GM19438 (cell line): ENCODE data around the gene ZNF426.

Experiments used
- ATAC-seq: cut with Tn5 transposase; IDR thresholded peaks from one replicate; pipeline ENCODE4 v1.9.1; 2021; ENCODE audit warnings: low read depth; ENCODE audit not compliant: unreplicated experiment

Gene ZNF426

DNA sequence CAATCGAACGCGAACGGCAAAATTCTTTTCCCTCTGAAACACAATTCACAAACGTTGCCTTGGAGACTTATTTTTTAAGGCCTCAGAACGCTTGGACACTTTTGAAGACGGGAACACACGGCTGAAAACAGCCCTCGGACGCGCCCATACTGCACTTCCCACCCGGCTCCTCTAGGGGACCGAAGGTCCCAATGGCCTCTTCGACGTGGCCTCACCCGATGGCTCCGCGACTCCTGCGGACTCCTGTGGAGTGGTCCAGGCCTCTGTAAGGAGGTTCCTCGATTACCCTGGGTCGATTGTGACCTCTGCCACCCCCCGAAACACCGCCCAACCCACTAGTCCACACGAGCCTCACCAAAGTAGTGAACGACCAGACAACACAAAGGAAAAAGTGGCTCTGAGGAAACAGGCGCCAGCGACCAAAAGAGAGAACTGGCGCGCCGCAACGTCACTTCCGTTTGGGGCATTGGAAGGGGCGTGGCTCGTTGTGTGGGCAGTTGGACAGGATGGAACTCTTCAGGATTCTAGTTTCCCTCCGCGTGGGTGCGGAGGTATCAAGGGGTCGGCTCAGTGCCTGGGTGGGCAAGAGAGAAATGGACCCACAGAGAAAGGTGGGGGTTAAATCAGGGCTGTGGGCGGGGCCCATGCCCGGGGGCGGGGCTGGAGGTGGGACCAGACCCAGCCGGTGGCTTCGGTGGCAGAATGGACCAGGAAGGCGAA, 40.1 kb downstream of the ZNF426 start, which contains the start of gene ZNF560:
Gene ZNF560 (minus strand): TSS at position 434 of the 720 bp plus-strand sequence. CDS start 23,303 bp downstream, outside the sequence.
- no peak for ATAC-seq

DNA sequence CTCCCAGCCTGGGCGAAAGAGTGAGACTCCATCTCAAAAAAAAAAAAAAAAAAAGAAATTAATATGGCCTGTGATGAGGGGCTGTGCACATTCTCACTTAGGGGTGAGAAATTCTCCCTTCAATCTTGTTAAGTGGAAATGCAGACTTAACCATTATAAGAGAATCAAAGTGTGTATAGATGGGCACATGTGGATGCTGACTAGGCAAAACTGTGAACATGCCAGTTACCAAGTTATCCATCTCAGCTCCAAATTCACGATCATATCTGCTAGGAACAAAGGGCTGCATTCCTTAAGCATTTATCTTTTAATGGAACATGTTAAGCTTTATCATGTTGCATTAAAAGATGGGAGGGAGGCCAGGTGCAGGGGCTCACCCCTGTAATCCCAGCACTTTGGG, 44.3 kb downstream of the ZNF426 start:
- ATAC-seq = no peak

DNA sequence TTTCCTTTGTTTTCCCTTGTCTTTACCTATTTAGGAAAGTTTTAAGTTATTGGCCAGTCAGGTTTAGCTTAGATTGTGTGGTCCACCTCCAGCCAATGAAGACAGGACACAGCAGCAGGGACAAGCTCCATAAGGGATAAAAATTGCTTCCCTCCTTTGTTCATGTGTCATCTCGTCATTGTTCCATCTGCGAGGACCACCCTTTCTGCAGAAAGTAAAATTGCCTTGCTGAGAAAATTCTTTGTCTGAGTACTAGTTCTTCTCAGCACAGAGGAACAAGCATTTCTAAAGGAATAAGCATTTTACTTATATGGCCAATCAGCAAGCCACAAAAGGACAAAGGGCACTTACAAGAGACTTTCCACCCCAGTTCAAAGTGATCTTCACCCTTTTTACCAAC, 51.4 kb downstream of the ZNF426 start:
- ATAC-seq = no peak

DNA sequence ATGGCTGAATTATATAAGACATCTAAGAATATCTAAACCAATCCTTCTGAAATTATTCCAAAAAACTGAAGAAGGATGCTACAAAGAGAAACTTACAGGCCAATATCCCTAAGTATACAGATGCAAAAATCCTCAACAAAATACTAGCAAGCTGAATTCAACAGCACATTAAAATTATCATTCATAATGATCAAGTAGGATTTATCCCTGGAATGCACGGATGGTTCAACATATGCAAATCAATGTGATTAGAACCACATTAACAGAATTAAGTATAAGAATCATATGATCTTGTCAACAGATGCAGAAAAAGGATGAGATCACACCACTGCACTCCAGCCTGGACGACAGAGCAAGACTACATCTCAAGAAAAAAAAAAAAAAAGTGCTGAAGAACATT, 53.3 kb downstream of the ZNF426 start:
- no peak for ATAC-seq

DNA sequence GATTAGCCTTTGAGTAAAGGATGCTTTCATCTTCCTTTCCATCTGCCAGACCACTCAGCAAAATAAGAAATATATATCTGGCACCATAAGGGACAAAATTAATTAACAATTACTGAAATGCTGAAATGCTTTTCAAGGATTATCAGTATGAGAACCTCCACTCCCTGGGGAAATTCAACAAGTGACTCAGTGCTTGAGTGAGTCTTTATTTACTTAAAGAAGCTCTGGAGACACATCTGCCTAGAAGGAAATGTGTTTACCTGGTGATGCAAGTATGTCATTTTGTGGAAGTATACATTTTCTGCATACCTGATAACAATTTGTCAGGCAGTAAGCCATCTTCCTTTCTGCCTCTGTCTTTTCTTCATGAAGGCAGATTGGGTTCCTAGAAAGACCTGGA, 63.5 kb downstream of the ZNF426 start:
- ATAC-seq = no peak
